ENCODE results near the gene CPPED1.

Gene CPPED1

DNA sequence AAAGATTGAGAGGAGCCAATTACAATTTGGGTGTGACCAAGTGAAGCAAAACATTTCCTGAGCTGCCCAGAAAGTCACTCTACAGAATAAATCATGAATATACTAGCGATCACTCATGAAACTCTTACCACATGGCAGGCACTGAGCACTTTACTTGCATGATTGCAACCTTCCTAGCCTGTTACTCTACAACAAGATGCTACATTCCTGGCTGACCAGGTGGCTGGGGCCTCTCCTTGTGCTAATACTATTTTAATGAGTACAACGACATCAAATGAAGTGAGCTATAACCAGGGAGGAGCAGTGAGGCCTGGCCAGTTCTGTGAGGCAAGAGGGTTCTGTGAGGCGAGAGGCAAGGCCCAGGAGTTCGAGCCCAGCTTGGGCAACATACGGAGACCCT lies 75.2 kb downstream of the CPPED1 start:
- Histone ChIP-seq H3K4me3 (ENCODE audit: low read length) (no peak overlapping the region), H3K9ac (ENCODE audit: low read depth, low read length) (peak overlapping the region; percentile 36), H3K4me1 (ENCODE audit: control insufficient read depth, insufficient read depth, low read length) (peaks cover 31% of the 10 kb centered on the region), H3K27me3 (ENCODE audit: control insufficient read depth, insufficient read depth, low read length) (no peaks in the 10 kb centered on the region), H3K36me3 (ENCODE audit: insufficient read depth, low read length) (peaks cover 7% of the 10 kb centered on the region), H3K4me2 (ENCODE audit: low read length) (peak overlapping the region; percentile 55), H3K9me3 (replicated peaks; ENCODE audit: low read length) (peaks cover 8% of the 10 kb centered on the region)

- H3K27me3 ChIP-seq (ENCODE audit: control insufficient read depth, insufficient read depth, low read length) = no peaks in the 10 kb centered on the region
- H3K4me2 ChIP-seq (ENCODE audit: low read length) = no peak overlapping the region
- no peak overlapping the region for H3K9ac ChIP-seq (ENCODE audit: low read depth, low read length)
- H3K4me1 ChIP-seq (ENCODE audit: control insufficient read depth, insufficient read depth, low read length) = peaks cover 20% of the 10 kb centered on the region
- H3K36me3 ChIP-seq (ENCODE audit: insufficient read depth, low read length) = peaks cover 5% of the 10 kb centered on the region
- H3K4me3 ChIP-seq (ENCODE audit: low read length) = no peak overlapping the region
- H3K9me3 ChIP-seq (replicated peaks; ENCODE audit: low read length) = no peaks in the 10 kb centered on the region
Observed at GRCh38 chr16:12724226-12724625, 79.5 kb downstream of the CPPED1 start.

GRCh38 chr16:12723681-12724080 lies 80.0 kb downstream of the CPPED1 start:
- H3K36me3 ChIP-seq (ENCODE audit: insufficient read depth, low read length) = peaks cover 5% of the 10 kb centered on the region
- H3K4me2 ChIP-seq (ENCODE audit: low read length) = no peak overlapping the region
- no peak overlapping the region for H3K4me3 ChIP-seq (ENCODE audit: low read length)
- H3K27me3 ChIP-seq (ENCODE audit: control insufficient read depth, insufficient read depth, low read length) = no peaks in the 10 kb centered on the region
- peaks cover 15% of the 10 kb centered on the region for H3K4me1 ChIP-seq (ENCODE audit: control insufficient read depth, insufficient read depth, low read length)
- H3K9me3 ChIP-seq (replicated peaks; ENCODE audit: low read length) = no peaks in the 10 kb centered on the region
- H3K9ac ChIP-seq (ENCODE audit: low read depth, low read length) = no peak overlapping the region

- peaks cover 10% of the 10 kb centered on the region for H3K4me1 ChIP-seq (ENCODE audit: control insufficient read depth, insufficient read depth, low read length)
- H3K27me3 ChIP-seq (ENCODE audit: control insufficient read depth, insufficient read depth, low read length) = no peaks in the 10 kb centered on the region
- no peak overlapping the region for H3K4me3 ChIP-seq (ENCODE audit: low read length)
- no peak overlapping the region for H3K9ac ChIP-seq (ENCODE audit: low read depth, low read length)
- H3K9me3 ChIP-seq (replicated peaks; ENCODE audit: low read length) = no peaks in the 10 kb centered on the region
- H3K4me2 ChIP-seq (ENCODE audit: low read length) = no peak overlapping the region
- peaks cover 5% of the 10 kb centered on the region for H3K36me3 ChIP-seq (ENCODE audit: insufficient read depth, low read length)
Observed at GRCh38 chr16:12721841-12722421, 81.8 kb downstream of the CPPED1 start.

DNA sequence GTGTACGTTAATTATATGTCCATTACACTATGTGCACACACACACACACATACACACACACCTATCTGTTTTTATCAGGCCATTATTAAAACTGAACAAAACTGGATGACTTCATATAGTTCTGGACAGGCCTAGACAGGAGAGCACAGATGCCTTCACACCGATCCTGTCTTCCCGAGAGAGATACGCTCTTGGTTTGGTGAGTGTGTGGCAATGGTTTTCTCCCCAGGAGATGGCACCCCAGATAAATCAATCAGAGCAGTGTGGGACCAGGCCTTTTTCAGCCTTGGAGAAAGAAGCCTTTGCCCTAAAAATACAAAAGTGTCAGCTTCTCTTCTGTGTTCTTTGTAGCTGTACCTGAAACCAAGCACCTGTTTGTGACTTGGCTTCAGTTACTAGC lies 83.7 kb downstream of the CPPED1 start:
- no peak overlapping the region for H3K4me3 ChIP-seq (ENCODE audit: low read length)
- peaks cover 11% of the 10 kb centered on the region for H3K36me3 ChIP-seq (ENCODE audit: insufficient read depth, low read length)
- peaks cover 10% of the 10 kb centered on the region for H3K4me1 ChIP-seq (ENCODE audit: control insufficient read depth, insufficient read depth, low read length)
- H3K4me2 ChIP-seq (ENCODE audit: low read length) = no peak overlapping the region
- H3K27me3 ChIP-seq (ENCODE audit: control insufficient read depth, insufficient read depth, low read length) = no peaks in the 10 kb centered on the region
- H3K9ac ChIP-seq (ENCODE audit: low read depth, low read length) = no peak overlapping the region
- H3K9me3 ChIP-seq (replicated peaks; ENCODE audit: low read length) = no peaks in the 10 kb centered on the region

DNA sequence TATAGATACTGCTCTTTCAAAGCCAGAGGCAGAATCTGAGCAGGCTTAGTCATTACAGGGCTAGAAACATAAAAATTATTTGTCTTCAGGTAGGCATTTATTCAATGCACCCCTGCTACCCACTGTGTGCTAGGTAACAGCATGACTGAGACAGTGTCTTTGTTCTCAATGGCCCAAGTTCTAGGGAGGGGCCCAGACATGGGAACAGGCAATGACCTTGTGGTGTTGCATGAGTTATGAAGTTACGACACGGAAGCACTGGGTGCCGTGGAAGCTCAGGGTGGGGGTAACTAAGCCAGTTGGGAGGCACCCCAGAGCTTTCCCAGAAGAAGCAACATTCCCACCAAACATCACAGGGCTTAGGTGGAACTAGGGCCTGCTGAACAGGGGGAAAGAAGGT lies 87.0 kb downstream of the CPPED1 start:
- no peak overlapping the region for H3K9ac ChIP-seq (ENCODE audit: low read depth, low read length)
- H3K4me2 ChIP-seq (ENCODE audit: low read length) = no peak overlapping the region
- peaks cover 14% of the 10 kb centered on the region for H3K36me3 ChIP-seq (ENCODE audit: insufficient read depth, low read length)
- H3K27me3 ChIP-seq (ENCODE audit: control insufficient read depth, insufficient read depth, low read length) = no peaks in the 10 kb centered on the region
- H3K4me1 ChIP-seq (ENCODE audit: control insufficient read depth, insufficient read depth, low read length) = no peaks in the 10 kb centered on the region
- H3K9me3 ChIP-seq (replicated peaks; ENCODE audit: low read length) = no peaks in the 10 kb centered on the region
- H3K4me3 ChIP-seq (ENCODE audit: low read length) = no peak overlapping the region

DNA sequence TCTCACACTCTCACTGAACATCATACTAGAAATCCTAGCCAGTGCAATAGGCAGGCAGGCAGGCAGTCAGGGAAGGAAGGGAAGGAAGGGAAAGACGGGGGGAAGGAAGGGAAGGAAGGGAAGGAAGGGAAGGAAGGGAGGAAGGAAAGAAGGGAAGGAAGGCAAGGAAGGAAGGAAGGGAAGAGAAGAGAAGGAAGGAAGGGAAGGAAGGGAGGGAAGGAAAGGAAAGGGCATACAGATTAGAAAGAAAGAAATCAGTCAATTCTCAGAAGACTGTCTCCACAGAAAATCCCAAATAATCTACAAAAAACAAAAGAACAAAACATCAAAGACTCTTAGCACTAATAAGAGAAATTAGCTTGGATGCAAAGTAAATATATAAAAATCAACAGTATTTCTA lies 93.9 kb downstream of the CPPED1 start:
- no peaks in the 10 kb centered on the region for H3K9me3 ChIP-seq (replicated peaks; ENCODE audit: low read length)
- no peaks in the 10 kb centered on the region for H3K4me1 ChIP-seq (ENCODE audit: control insufficient read depth, insufficient read depth, low read length)
- peaks cover 4% of the 10 kb centered on the region for H3K36me3 ChIP-seq (ENCODE audit: insufficient read depth, low read length)
- no peaks in the 10 kb centered on the region for H3K27me3 ChIP-seq (ENCODE audit: control insufficient read depth, insufficient read depth, low read length)
- H3K9ac ChIP-seq (ENCODE audit: low read depth, low read length) = no peak overlapping the region
- H3K4me2 ChIP-seq (ENCODE audit: low read length) = no peak overlapping the region
- no peak overlapping the region for H3K4me3 ChIP-seq (ENCODE audit: low read length)

- no peak overlapping the region for H3K9ac ChIP-seq (ENCODE audit: low read depth, low read length)
- peaks cover 9% of the 10 kb centered on the region for H3K36me3 ChIP-seq (ENCODE audit: insufficient read depth, low read length)
- H3K27me3 ChIP-seq (ENCODE audit: control insufficient read depth, insufficient read depth, low read length) = no peaks in the 10 kb centered on the region
- no peak overlapping the region for H3K4me2 ChIP-seq (ENCODE audit: low read length)
- no peaks in the 10 kb centered on the region for H3K9me3 ChIP-seq (replicated peaks; ENCODE audit: low read length)
- H3K4me3 ChIP-seq (ENCODE audit: low read length) = no peak overlapping the region
- H3K4me1 ChIP-seq (ENCODE audit: control insufficient read depth, insufficient read depth, low read length) = peaks cover 4% of the 10 kb centered on the region
Observed at GRCh38 chr16:12708266-12708665, 95.4 kb downstream of the CPPED1 start.

- Histone ChIP-seq H3K36me3 (ENCODE audit: insufficient read depth, low read length) (peaks cover 16% of the 10 kb centered on the region), H3K9me3 (replicated peaks; ENCODE audit: low read length) (no peaks in the 10 kb centered on the region), H3K4me3 (ENCODE audit: low read length) (no peak overlapping the region)
Observed at GRCh38 chr16:12706628-12707027, 97.1 kb downstream of the CPPED1 start.

DNA sequence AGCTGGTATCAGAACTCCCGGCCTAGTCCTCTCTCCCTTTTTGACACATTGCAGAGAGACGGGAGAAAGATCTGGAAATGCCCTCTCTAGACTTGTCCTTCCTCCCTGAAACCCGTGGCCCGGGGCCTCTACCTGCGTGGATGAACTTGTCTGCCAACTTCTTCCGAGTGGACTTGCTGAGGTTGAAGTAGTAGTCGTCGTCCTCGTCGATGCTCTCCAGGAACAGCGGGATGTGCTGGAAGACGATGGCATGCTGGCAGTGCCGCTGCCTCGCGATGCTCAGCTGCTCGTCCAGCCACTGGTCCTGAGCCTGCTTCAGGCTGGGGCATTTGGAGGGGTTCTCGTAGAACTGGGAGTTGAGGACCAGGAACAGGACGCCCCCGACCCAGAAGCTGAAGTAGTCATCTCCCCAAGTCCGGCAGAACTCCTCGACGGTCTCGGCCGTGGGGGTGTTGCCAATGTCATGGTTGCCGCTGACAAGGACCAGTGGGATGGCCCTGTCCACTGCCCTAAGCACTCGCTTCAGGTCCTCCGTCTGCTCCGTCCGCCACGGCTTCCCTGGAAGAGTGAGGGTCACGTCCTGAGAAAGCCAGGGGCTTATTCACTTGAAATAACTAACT lies 99.1 kb downstream of the CPPED1 start:
- Histone ChIP-seq H3K9ac (ENCODE audit: low read depth, low read length) (no peak overlapping the region), H3K9me3 (replicated peaks; ENCODE audit: low read length) (no peaks in the 10 kb centered on the region), H3K36me3 (ENCODE audit: insufficient read depth, low read length) (peaks cover 19% of the 10 kb centered on the region), H3K4me2 (ENCODE audit: low read length) (no peak overlapping the region), H3K4me3 (ENCODE audit: low read length) (no peak overlapping the region), H3K27me3 (ENCODE audit: control insufficient read depth, insufficient read depth, low read length) (no peaks in the 10 kb centered on the region), H3K4me1 (ENCODE audit: control insufficient read depth, insufficient read depth, low read length) (peaks cover 5% of the 10 kb centered on the region)

More at GRCh38 chr16:12706628-12707027, 97.1 kb downstream of the CPPED1 start:
- no peak overlapping the region for H3K9ac ChIP-seq (ENCODE audit: low read depth, low read length)
- H3K4me2 ChIP-seq (ENCODE audit: low read length) = no peak overlapping the region
- H3K4me1 ChIP-seq (ENCODE audit: control insufficient read depth, insufficient read depth, low read length) = peaks cover 4% of the 10 kb centered on the region
- H3K27me3 ChIP-seq (ENCODE audit: control insufficient read depth, insufficient read depth, low read length) = no peaks in the 10 kb centered on the region

DNA sequence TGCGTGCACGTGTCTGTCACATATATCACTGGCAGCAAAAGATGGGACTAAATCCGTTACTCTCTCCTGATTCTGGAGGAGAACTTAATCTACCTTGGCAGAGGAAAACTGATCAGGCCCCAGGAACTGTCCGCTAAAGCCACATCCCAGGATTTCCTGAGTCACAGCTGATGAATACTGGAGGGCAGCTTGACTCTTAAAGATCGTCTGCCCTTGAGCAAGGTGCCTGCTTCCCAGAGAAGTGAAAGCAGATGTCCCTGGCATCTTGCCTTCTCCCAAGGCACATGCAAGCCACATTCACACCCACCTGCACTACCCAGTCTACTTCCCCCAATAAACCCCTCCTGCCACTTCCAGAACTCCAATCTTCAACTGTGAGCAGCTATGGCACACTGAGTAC lies 99.8 kb downstream of the CPPED1 start:
- Histone ChIP-seq H3K4me3 (ENCODE audit: low read length) (no peak overlapping the region), H3K9ac (ENCODE audit: low read depth, low read length) (no peak overlapping the region), H3K9me3 (replicated peaks; ENCODE audit: low read length) (no peaks in the 10 kb centered on the region), H3K4me1 (ENCODE audit: control insufficient read depth, insufficient read depth, low read length) (peaks cover 11% of the 10 kb centered on the region), H3K27me3 (ENCODE audit: control insufficient read depth, insufficient read depth, low read length) (no peaks in the 10 kb centered on the region), H3K36me3 (ENCODE audit: insufficient read depth, low read length) (peaks cover 19% of the 10 kb centered on the region), H3K4me2 (ENCODE audit: low read length) (no peak overlapping the region)

- no peaks in the 10 kb centered on the region for H3K9me3 ChIP-seq (replicated peaks; ENCODE audit: low read length)
- no peak overlapping the region for H3K9ac ChIP-seq (ENCODE audit: low read depth, low read length)
- no peaks in the 10 kb centered on the region for H3K27me3 ChIP-seq (ENCODE audit: control insufficient read depth, insufficient read depth, low read length)
- no peak overlapping the region for H3K4me2 ChIP-seq (ENCODE audit: low read length)
- H3K36me3 ChIP-seq (ENCODE audit: insufficient read depth, low read length) = peaks cover 22% of the 10 kb centered on the region
- no peak overlapping the region for H3K4me3 ChIP-seq (ENCODE audit: low read length)
- H3K4me1 ChIP-seq (ENCODE audit: control insufficient read depth, insufficient read depth, low read length) = peaks cover 11% of the 10 kb centered on the region
Observed at GRCh38 chr16:12700161-12700560, 103.5 kb downstream of the CPPED1 start.

Data from skeletal muscle satellite cell (primary cell).